T-helper 2 cell treated with Interferon-gamma antibody and Interleukin-4, amounts not matched to agents 100 ng/mL and 5 ng/mL, for 36 hours (primary cell): ENCODE results near the gene KLHL36. TPM values are rescaled to one million over a fixed set of nuclear protein-coding genes. Genes with fewer than 3 reads are reported as not detected.
"Not testable (repeated sequence)": the region's sequence is repeated elsewhere in the genome, so short reads cannot be mapped to it uniquely, and the experiment has no call there.

ENCODE experiments used
- intact Hi-C: fragments of 100-400 bp; cut with micrococcal nuclease; formaldehyde crosslinking; loops from one replicate; pipeline ENCODE4 v1.15.1; 2023
- total RNA-seq: library from RNA; stranded (reverse); gene quantifications from 2 replicates; pipeline ENCODE4 v1.2.3, GENCODE V29; 2022

The KLHL36 gene
- total RNA-seq, 1 donor from 2014 or later: 37.2 TPM

DNA sequence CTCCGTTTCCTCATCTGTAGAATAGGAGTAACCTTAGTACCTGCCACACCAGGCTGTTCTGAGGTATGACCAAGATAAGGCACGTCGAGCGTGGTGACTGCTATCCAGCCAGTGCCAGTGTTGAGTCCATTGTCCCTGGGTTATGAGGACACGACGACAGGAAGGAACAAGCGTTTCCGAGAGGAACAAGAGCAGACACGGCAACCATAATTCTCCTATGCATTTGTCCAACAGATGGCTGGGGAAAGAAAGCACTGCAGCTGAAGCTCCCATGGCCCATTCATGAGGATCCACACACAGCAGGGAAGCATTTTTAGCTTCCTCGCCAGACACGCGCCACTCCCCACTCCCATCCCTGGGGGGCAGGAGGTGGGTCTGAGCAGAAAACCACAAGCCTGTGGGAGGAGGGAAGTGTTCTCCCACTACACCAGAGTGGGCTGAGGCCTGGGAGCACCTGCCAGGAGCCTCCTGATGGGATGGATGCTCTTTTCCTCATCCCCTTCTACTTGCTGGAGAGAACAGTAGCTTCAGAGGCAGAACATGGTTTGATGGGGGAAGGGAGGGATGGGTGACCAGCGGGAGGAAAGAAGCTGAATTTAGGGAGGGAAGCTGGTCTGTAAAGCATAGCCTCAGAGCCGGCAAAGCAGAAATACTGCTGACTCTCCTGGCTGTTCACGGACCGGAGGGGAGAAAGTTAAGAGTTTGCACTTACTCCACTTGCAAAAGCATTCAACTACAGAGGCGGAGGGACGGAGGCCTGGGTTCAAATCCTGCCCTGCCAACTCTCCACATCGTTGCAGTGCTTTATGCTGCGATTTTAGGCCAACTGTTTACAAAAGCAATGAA is 33.1 kb upstream of the KLHL36 start:
- intact Hi-C loops: no loop called here

DNA sequence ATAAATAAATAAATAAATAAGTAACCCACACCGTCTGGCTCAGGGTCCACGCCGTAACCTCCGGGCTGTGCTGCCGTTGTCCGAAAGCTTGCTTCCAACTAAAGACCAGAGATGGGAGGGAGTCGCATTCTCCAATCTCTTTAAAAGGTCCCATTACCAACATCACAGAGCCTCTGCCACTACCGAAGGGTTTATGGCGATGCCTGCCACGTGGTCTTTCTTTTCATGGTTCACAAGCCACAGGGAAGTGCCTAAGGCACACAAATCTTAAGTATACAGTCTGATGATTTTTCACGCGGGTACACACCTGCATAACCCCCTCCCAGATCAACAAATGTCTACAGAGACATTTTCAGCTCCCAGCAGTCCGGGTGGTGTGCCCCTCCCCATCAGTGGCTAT is 31.8 kb upstream of the KLHL36 start:
- intact Hi-C loops: loop anchor here (2.0 kb wide), 1 partner anchor 102 kb away; no protein-coding TSS in a partner anchor

DNA sequence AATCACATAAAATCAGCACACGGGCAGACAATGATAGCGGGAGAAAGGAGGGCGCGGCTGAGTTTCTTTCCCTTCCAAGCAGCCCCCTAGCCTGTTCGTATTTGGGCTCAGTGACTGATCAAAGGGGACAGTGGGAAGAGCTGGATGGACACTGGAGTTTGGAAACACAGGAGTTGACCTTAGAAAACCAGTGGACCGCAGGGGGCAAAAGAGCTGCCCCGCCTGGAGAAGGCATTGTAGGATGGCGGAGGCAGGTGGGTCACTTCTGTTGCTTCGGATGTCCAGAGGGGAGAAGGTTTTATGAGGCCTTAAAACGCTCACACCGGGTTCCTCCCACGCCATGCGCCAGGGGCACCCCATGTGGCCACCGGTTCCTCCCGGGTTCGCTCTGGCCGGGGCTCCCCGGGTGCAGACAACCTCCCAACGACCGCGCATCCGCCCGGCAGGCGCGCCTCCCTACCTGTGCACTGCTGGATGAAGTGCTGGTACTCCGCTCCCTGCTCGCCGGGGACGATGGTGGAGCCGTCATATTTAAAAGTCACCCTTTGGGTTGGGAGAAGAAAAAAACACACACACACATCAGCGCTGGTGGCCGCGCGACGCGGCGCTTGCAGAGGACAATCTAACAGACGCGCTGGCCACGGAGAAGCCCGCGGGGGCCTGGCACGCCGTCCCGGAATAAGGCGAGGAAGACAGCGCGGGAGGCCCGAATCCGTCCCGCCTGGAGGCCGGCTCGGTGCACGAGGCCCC is 31.1 kb upstream of the KLHL36 start:
- intact Hi-C loops: loop anchor here (1.0 to 2.0 kb wide), 2 partner anchors 9 to 102 kb away; no protein-coding TSS in a partner anchor

DNA sequence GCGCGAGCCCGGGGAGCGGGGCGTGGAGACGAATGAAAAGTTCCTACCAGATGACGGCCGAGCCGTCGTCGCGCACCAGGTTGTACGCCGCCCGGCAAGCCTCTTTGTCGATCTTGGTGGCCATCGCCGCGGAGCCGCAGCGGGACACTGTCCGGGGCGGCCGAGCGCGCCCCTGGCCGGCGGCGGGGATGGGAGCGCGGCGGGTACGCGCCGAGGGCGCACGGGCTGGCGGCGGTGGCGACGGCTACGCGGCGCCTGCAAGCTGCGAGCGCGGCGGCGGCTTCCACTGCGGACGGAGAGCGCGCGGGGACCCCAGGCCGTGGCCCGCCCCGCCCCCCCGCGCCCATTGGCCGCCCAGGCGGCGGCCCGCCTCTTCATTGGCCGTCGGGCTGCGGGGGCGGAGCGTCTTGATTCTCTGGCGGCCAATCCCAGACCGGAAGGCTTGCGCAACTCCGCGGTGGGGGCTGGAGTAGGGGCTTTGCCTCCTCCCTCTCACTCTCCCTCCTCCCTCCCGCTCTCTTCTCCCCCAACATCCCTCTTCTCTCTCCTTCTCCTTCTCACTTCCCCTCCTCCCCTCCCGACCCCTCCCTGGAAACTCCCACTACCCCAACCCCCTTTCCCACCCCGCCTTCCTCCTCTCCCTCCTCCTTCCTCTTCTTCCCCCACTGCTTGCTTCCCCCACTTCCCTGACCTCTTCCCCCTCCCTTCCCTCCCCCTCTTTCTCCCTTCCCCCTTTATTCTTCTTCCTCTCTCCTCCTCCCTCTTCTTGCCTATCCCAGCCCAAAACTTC is 30.3 kb upstream of the KLHL36 start, which contains the start of gene COTL1:
COTL1 (minus strand) TSS at position 288 of the 790 bp plus-strand sequence; CDS start at position 124, 164 bp downstream.
- intact Hi-C loops: loop anchor here (1.0 to 2.0 kb wide), 4 partner anchors 10 to 103 kb away; no protein-coding TSS in a partner anchor

DNA sequence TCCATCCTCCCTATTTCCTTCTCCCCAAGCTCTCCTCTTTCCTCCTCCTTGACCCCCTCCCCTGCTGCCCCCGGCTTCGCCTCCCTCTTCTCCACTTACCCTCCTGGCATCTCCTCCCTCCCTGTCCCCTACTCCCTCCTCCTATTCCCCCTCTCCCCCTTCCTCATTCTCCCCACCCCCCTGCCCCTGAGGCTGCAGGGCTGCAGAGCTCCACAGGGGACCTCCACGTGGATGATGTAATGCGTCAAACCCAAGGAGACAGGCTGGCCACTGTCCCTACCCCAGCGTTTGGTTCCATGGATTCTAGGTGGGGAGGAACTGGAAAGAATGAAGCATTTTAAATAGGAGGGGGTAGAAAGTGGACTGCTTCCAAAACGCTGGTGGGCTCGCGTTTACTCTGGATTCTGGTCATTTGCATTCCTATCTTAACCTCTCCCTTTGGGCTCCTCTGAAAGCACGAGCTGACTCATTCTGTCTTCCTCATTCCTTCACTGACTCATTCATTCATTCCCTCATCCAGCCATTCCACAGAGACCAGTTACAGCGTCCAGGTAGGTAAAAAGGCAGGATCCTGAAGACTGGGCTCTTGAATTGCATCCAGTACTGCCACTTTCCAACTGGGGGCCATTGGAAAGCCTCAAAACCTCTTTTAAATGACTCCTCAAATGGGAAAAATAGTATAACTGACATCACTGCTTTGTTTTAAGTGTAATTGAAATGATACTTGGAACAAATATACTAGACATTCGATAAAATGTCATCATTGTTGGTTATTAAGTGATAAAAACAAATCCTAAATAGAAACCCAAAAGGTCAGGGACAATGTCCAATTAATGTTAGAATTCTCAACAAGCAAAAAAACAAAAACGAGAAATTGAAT is 29.5 kb upstream of the KLHL36 start:
- intact Hi-C loops: loop anchor here (1.0 to 2.0 kb wide), 2 partner anchors 18 to 66 kb away; no protein-coding TSS in a partner anchor

DNA sequence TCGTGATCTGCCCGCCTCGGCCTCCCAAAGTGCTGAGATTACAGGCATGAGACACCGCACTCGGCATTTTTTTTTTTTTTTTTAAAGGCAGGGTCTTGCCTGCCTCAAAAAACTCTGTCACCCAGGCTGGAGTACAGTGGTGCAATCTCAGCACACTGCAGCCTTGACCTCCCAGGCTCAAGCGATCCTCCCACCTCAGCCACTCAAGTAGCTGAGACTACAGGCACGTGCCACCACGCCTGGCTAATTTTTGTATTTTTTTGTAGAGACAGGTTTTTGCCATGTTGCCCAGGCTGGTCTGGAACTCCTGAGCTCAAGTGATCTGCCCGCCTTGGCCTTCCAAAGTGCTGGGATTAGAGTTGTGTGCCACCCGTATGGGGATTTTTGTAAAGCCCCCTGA is 27.4 kb upstream of the KLHL36 start:
- intact Hi-C loops: loop anchor here (10.0 kb wide), 1 partner anchor 304 kb away; no protein-coding TSS in a partner anchor

DNA sequence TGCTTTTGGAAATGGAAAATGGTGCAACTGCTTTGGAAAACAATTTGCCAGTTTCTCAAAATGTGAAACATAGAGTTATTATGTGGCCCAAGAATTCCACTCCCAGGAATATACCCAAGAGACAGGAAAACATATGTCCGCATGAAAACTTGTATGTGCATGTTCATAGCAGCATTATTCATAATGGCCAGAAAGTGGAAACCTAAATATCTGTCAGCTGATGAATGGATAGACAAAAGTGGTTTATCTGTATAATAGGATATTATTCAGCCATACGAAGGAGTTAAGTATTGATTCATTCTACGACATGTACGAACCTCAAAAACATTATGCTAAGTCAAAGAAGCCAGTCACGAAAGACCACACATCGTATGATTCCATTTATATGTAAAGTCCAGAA is 22.8 kb upstream of the KLHL36 start:
- intact Hi-C loops: loop anchor here (10.0 kb wide), 1 partner anchor 299 kb away; no protein-coding TSS in a partner anchor

DNA sequence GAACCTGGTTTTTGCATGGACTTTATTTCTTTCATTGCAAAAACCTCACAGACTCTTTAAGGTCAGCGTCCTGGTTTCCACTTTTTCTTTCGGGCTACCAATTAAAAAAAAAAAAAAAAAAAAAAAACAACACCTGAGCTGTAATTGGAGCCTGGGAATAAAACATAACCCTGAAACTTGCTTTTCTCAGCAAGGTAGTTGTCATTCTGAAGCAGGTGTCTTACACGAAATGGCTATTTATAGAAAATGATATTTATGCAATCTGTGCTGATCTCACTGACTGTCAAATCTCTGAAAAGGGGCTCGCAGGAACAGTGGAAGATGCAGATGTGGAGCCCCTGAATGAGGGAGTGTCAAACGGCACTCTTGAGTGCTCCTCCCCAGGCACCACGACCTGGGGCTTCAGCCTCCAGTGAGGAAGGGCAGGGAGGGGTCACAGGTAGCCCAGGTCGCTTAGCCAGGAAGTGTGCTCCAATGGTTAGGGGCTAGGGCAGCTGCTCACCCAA is 20.0 kb upstream of the KLHL36 start:
- intact Hi-C loops: loop anchor here (10.0 kb wide), 1 partner anchor 297 kb away; no protein-coding TSS in a partner anchor

DNA sequence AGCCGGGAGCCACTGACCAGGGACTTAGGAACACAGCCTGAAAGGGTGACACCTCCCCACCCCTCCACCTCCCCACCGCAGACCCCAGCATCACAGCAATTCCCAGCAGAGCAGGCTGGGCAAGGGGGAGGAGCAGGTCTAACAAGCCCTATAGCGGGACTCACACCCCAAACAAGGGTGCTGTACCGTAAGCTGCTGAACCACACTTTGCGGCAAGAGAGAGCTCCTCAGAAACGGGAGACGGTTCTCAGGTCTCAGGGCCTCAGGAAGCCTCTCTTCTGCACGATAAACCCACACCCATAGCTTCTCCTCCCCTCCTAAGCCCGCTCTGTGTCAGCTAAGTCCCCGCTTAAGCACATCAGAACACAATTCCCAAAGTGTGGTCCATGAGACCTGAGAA is 18.7 kb upstream of the KLHL36 start:
- intact Hi-C loops: loop anchor here (10.0 kb wide), 1 partner anchor 295 kb away; no protein-coding TSS in a partner anchor

DNA sequence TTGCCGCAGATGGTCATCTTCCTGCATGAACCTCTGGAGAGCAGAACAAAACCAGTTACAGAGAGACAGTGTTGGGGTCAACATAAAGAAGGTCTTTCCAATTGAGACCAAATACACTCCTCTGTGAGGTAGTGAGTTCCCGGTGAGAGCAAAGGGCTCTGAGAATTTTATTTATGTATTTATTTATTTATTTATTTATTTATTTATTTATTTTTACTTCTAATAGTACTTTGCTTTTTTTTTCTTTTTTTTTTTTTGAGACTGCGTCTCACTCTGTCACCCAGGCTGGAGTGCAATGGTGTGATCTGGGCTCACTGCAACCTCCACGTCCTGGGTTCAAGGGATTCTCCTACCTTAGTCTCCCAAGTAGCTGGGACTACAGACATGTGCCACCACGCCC is 18.3 kb upstream of the KLHL36 start:
- intact Hi-C loops: no loop called here

DNA sequence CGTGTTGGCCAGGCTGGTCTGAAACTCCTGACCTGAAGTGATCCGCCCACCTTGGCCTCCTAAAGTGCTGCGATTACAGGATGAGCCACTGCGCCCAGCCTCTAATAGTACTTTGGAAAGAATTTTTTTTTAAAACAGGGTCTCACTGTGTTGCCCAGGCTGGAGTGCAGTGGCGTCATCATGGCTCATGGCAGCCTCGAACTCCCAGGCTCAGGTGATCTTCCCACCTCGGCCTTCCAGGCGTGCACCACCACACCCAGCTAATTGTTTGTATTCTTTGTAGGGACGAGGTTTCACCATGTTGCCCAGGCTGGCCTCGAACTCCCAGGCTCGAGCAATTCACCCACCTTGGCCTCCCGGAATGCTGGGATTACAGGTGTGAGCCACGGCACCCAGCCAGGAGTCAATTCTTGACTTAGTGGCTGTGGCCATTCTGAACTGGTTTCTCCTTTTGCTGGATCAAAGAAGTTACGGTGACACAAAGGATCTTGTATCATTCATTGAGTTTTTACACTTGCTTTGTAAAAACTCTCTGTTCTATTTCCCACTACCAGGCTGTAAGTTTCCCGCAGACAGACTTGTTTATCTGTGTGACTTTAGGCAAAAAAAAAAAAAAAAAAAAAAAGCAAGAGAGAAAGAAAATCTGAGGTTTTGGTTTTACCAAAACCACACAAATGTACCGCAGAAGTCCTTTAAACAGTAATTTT is 17.7 kb upstream of the KLHL36 start:
- intact Hi-C loops: no loop called here

DNA sequence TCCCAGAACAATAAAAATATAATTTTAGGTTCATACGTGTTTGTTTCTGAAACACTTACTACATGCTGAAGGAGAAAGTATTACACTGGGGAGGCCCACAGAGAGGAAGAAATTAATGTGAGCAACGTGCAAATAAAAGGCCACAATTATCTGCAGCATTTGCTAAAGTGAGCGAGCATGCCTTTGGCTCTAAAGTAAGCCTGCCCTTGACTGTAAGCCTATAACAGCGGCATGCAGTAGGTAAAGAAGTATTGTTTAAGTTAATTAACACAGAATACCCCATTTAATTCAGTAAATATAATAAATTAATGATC is 17.2 kb upstream of the KLHL36 start:
- intact Hi-C loops: no loop called here

DNA sequence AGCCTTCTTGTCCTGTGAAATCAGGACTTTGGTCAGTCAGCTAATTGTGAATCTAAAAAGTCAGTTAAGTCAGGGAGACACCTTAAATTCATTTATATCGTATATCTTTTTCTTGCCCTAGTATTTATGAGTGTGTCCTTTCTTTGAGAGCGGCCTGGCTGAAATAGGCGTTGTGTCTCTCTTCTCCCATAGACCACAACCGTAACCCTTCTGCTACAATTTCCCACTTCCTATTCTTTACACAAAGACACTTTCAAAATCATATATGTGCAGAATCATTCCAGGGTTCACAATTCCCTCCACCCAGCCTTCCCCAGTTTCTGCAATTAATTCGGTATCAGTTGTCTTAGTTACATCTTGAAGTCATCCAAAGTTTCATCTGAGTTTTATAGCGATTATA is 16.4 kb upstream of the KLHL36 start:
- intact Hi-C loops: no loop called here

DNA sequence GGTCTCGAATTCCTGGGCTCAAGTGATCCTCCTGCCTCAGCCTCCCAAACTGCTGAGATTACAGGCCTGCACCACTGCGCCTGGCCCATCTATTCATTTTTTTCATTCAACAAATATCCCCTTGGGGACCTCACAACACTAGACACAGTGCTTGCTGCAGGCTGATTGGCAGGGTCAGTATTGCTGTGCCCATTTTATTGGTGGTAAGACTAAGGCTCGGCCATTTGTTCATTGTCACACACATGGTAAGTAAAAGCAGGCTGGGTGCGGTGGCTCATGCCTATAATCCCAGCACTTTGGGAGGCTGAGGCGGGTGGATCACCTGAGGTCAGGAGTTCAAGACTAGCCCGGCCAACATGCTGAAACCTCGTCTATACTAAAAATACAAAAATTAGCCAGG is 15.4 kb upstream of the KLHL36 start:
- intact Hi-C loops: not testable (repeated sequence)

DNA sequence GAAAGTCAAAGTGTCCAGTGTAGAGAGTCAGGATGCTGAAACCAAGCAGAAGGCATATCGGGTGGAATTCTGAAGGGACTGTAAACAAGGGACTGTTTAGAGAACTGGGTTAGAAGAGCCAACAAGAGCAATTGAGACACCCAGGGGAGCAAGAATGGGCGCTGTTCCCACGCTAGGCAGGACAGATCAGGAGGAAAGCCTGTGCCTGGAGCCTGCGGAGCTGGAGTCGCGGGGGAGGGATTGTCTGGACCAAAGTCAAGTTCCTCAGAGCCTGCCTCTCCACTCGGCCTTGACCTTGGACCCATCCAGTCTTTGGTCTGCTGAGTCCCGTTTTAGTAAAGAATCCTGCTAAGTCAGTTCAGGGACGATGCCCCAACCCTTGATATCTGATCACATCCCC is 14.7 kb upstream of the KLHL36 start:
- intact Hi-C loops: no loop called here

DNA sequence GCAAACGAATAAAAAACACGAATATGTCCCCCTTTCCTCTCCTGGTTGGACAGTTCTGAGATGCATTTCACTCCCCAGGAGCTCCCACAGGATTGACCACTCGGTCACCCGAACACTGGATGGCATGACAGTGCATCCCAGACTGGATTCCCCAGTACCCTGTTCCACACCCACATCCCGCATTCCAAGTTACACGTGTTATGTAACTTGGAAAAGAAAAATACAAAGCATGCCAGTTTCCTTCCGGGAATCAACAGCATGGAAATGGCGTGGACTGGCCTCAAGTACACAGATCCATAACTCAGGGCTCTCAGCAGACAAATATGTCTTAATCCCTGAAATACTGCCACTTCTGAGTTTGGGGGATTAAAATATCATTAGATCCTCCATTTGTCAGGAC is 12.6 kb upstream of the KLHL36 start:
- intact Hi-C loops: no loop called here

DNA sequence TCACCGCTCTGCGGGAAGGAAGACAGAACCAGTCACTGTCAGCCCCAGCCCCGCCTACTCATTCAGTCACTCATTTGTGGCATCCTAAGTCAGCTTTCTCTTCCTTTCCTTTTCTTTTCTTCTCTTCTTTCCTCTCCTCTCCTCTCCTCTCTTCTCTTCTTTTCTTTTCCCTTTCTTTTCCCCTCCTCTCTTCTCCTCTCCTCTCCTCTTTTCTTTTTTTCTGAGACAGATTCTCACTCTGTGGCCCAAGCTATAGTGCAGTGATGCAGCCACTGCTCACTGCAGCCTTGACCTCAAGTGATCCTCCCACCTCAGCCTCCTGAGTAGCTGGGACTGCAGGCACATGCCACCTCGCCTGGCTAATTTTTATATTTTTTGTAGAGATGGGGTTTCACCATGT is 10.6 kb upstream of the KLHL36 start:
- intact Hi-C loops: no loop called here

DNA sequence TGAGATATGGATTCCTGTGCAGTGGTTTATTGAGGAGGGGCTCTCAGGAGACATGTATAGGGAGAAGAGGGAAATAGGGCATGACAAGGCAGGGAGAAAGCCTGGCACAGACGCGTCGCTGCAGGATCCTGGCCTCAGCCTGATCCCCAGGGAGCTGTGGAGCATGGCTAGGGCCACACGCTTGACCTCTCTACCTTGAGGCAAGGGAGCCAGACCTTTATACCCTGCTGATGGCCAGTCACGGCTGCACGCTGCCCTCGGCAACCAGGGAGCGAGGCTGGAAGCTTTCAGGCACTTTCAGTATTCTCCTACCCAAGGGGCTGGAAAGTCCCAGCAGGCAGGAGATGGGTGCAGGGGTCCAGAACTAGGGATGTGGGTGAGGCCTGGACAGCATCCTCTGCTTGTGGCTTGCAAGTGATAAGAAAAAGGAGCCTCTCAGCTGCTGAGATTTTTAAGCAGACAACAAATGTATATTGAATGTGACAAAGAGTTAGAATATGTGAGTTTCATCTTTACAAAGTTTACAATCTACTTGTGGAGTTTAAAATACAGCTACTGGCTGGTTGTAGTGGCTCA is 10.0 kb upstream of the KLHL36 start:
- intact Hi-C loops: no loop called here

DNA sequence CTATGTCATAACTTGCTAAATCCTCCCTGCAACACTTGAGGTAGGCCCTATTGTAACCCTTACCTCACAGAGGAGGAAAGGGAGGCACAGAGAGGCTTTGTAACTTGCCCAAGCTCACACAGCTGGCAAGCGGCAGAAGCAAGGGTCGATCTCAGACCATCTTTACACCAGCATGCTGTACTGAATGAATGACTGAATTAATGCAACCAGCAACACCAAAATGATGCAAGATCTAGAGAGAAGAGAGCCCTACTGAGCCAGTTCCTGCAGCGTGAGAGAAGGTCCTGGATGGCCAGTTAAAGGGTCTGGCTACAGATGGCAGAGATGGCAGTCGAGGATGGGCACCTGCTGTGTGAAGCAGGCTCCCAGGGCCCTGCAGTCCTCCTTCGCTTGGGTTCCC is 8.2 kb upstream of the KLHL36 start:
- intact Hi-C loops: loop anchor here (10.0 kb wide), 1 partner anchor 175 kb away; the partner anchor contains the start of gene CRISPLD2
